KMS-11 (cell line): ENCODE results near the gene ZNF597.

Experiments
- H2AFZ ChIP-seq: fragments of 200-600 bp; sonication (generic); 2 replicates; pipeline ENCODE4 v1.6.1; 2016; ENCODE audit warnings: antibody characterized with exemption, mixed run types, low read depth
- H3K27ac ChIP-seq: fragments of 200-600 bp; sonication (generic); 2 replicates; pipeline ENCODE4 v1.6.1; 2016; ENCODE audit warnings: mild to moderate bottlenecking, mixed run types
- H3K27me3 ChIP-seq: fragments of 200-600 bp; sonication (generic); 2 replicates; pipeline ENCODE4 v1.6.1; 2017; ENCODE audit warnings: mild to moderate bottlenecking, low read depth, mixed run types, moderate library complexity; ENCODE audit not compliant: insufficient read depth
- H3K36me3 ChIP-seq: fragments of 200-600 bp; sonication (generic); 2 replicates; pipeline ENCODE4 v1.6.1; 2017; ENCODE audit warnings: mild to moderate bottlenecking, mixed run types; ENCODE audit not compliant: insufficient read depth
- H3K4me1 ChIP-seq: fragments of 200-600 bp; sonication (generic); 2 replicates; pipeline ENCODE4 v1.6.1; 2016; ENCODE audit warnings: mild to moderate bottlenecking, low read depth, mixed run types; ENCODE audit not compliant: poor library complexity, severe bottlenecking
- H3K4me2 ChIP-seq: fragments of 200-600 bp; sonication (generic); 2 replicates; pipeline ENCODE4 v1.7.0; 2016; ENCODE audit warnings: mild to moderate bottlenecking, mixed run types
- H3K4me3 ChIP-seq: fragments of 200-600 bp; sonication (generic); IDR thresholded peaks from 2 replicates; pipeline ENCODE4 v1.6.1; 2017; ENCODE audit warnings: low read depth, low read length, mixed read lengths; ENCODE audit not compliant: insufficient read depth
- H3K79me2 ChIP-seq: fragments of 200-600 bp; sonication (generic); 2 replicates; pipeline ENCODE4 v1.6.1; 2016; ENCODE audit warnings: low read depth, mixed run types; ENCODE audit not compliant: insufficient read depth
- H3K9ac ChIP-seq: fragments of 200-600 bp; sonication (generic); 2 replicates; pipeline ENCODE4 v1.6.1; 2016; ENCODE audit warnings: mild to moderate bottlenecking, mixed run types
- H4K20me1 ChIP-seq: fragments of 200-600 bp; sonication (generic); 2 replicates; pipeline ENCODE4 v1.6.1; 2016; ENCODE audit warnings: mild to moderate bottlenecking, mixed run types; ENCODE audit not compliant: insufficient read depth
- CTCF ChIP-seq: fragments of 200-600 bp; sonication (generic); conservative IDR thresholded peaks from 2 replicates; pipeline ENCODE4 v1.6.1; 2017; ENCODE audit warnings: low read depth, mild to moderate bottlenecking, antibody characterized with exemption, low read length, moderate library complexity, mixed read lengths

The ZNF597 gene

GRCh38 chr16:3460585-3460984 lies 17.3 kb upstream of the ZNF597 start:
- H4K20me1 ChIP-seq, result peaks cover 4% of the 10 kb centered on the region; the same call in 1 of the 2 replicates
- no peaks in the 10 kb centered on the region for H3K27me3 ChIP-seq
- peak overlapping the region; percentile 88; the same call in 1 of the 2 replicates for H3K9ac ChIP-seq
- H2AFZ ChIP-seq, result no peak overlapping the region
- no peak overlapping the region for H3K4me3 ChIP-seq
- H3K36me3 ChIP-seq, result no peaks in the 10 kb centered on the region
- peaks cover 64% of the 10 kb centered on the region for H3K4me1 ChIP-seq
- peaks cover 72% of the 10 kb centered on the region for H3K79me2 ChIP-seq
- no peak for TF ChIP-seq CTCF
- peak overlapping the region; percentile 94 for H3K4me2 ChIP-seq
- peak overlapping the region; percentile 95 for H3K27ac ChIP-seq

GRCh38 chr16:3460121-3460520 lies 16.8 kb upstream of the ZNF597 start:
- H3K9ac ChIP-seq, result peak overlapping the region; percentile 88; the same call in 1 of the 2 replicates
- no peak overlapping the region for H2AFZ ChIP-seq
- H3K4me1 ChIP-seq, result peaks cover 64% of the 10 kb centered on the region
- no peak overlapping the region for H3K4me3 ChIP-seq
- no peak for TF ChIP-seq CTCF
- H3K36me3 ChIP-seq, result no peaks in the 10 kb centered on the region
- peak overlapping the region; percentile 95 for H3K27ac ChIP-seq
- peak overlapping the region; percentile 94 for H3K4me2 ChIP-seq
- no peaks in the 10 kb centered on the region; the same call in 1 of the 2 replicates for H4K20me1 ChIP-seq
- no peaks in the 10 kb centered on the region for H3K27me3 ChIP-seq
- peaks cover 67% of the 10 kb centered on the region for H3K79me2 ChIP-seq

DNA sequence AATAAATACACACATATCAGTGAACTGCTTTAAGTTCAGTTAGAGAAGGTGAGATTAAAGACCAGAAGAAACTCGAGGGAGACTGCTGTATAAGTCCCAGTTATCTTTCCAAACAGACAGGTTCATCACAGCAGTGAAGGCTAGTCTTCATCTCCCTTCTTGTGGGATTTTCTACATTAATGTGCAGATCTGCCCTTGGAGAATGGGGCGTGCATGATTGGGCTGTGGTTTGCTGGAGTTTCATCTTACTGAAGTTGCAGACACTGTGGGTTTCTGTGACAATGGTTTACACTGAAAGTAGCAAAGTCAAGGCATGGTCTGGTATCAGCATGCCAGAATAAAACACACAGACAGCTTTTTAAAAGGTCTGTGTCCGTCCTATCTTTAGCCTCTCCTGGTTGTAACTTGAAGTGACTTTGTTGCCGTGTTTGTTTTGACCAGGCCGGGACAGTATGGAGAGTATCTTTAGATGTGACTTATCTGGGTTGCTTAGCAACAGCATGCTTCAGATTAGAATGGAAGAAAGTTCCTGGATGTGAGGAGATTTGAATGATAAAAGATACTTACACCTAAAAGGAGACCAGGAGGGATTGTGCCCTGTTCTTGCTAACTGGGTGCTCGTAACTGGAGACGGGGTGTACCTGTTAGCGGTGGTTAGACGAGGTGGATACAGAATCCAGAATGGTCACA lies 16.2 kb upstream of the ZNF597 start:
- H3K9ac ChIP-seq, result peak overlapping the region; percentile 88
- H3K4me2 ChIP-seq, result peak overlapping the region; percentile 94
- peak overlapping the region; percentile 95 for H3K27ac ChIP-seq
- H4K20me1 ChIP-seq, result no peaks in the 10 kb centered on the region; the same call in 1 of the 2 replicates
- no peak for TF ChIP-seq CTCF
- H3K79me2 ChIP-seq, result peaks cover 61% of the 10 kb centered on the region
- H3K36me3 ChIP-seq, result no peaks in the 10 kb centered on the region
- H3K27me3 ChIP-seq, result no peaks in the 10 kb centered on the region
- H3K4me3 ChIP-seq, result no peak overlapping the region
- peaks cover 61% of the 10 kb centered on the region for H3K4me1 ChIP-seq
- H2AFZ ChIP-seq, result no peak overlapping the region

DNA sequence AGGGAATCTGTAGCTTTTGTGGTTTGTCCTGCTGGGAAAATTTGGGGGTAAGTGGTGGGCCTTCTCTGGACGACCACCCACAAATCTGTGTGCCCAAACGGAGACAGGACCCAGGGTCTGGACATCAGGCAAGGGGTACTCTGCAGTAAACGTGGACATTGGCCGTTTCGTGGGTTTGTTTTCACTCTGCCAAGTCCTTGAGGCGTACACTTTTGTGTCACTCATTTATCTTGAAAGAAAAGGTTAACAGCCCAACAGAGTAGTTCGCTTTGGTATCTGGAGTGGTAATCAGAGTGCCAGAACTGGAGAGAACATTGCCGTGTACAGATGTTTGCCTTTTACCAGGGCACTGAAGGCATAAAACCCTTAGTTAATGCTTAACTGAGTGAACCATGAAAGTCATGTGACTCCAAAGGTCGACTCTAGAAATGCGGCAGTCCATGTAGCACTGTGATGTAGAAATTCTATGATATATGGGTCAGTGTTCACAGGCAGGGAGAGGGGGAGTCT lies 15.6 kb upstream of the ZNF597 start:
- no peaks in the 10 kb centered on the region for H3K36me3 ChIP-seq
- H3K4me2 ChIP-seq, result peak overlapping the region; percentile 94
- H3K4me1 ChIP-seq, result peaks cover 54% of the 10 kb centered on the region
- no peaks in the 10 kb centered on the region for H3K27me3 ChIP-seq
- H3K4me3 ChIP-seq, result no peak overlapping the region
- H3K27ac ChIP-seq, result peak overlapping the region; percentile 95
- H2AFZ ChIP-seq, result no peak overlapping the region
- peaks cover 55% of the 10 kb centered on the region for H3K79me2 ChIP-seq
- peak overlapping the region; percentile 88 for H3K9ac ChIP-seq
- no peaks in the 10 kb centered on the region; the same call in 1 of the 2 replicates for H4K20me1 ChIP-seq
- TF ChIP-seq CTCF, result no peak
